B cell (primary cell): Measurements from ENCODE around the gene EXD2. TPM values are rescaled to one million over a fixed set of nuclear protein-coding genes. Genes with fewer than 3 reads are reported as not detected.

Experiments used
- ATAC-seq: fragments of 200-7000 bp; cut with Tn5 transposase; one replicate; pipeline ENCODE4 v1.10.0; 2021; ENCODE audit warnings: low read depth, mild to moderate bottlenecking, moderate number of reproducible peaks, moderate library complexity
- CTCF ChIA-PET: fragments of 350-600 bp; sonication (Branson Sonifier 250); formaldehyde crosslinking; loops from one replicate; lab custom pipeline; 2021; ENCODE audit warnings: antibody characterized with exemption, inconsistent platforms; lab: Charles Lee
- POLR2A ChIA-PET: fragments of 350-600 bp; sonication (Branson Sonifier 250); formaldehyde crosslinking; loops from one replicate; lab custom pipeline; 2021; ENCODE audit warnings: antibody characterized with exemption; lab: Charles Lee
- DNase-seq: peaks from one replicate; pipeline ENCODE4 v3.0.0; 2013
- H2AFZ ChIP-seq: 2 replicates; pipeline ENCODE4 v1.6.1; 2012; ENCODE audit warnings: mild to moderate bottlenecking, low read depth, low read length; ENCODE audit not compliant: insufficient read depth, poor library complexity, severe bottlenecking
- H3K27ac ChIP-seq, 2 donors: 1 replicate in 1 of 2; 2 replicates in 1 of 2; pipeline ENCODE4 v1.5.1; 2012 to 2013; ENCODE audit warnings: low read length in 2 of 2, mild to moderate bottlenecking in 2 of 2, moderate library complexity in 1 of 2
- H3K27me3 ChIP-seq, 4 experiments: fragments of 200-600 bp in 1 of 4; sonication (generic) in 1 of 4; replicated peaks in 1 of 4; 1 replicate in 2 of 4; 2 replicates in 2 of 4; pipeline versions ENCODE4 v1.6.1 to v1.7.0; 2013 to 2016; ENCODE audit warnings: low read length in 3 of 4, mild to moderate bottlenecking in 2 of 4, mixed read lengths in 1 of 4, moderate library complexity in 1 of 4; ENCODE audit not compliant: insufficient read depth in 4 of 4, control insufficient read depth in 3 of 4; ENCODE audit errors: control extremely low read depth in 1 of 4
- H3K36me3 ChIP-seq, 2 experiments: replicated peaks in 1 of 2; 1 replicate in 1 of 2; 2 replicates in 1 of 2; pipeline versions ENCODE4 v1.6.1 to v1.7.1; 2013; ENCODE audit warnings: low read length in 1 of 2; ENCODE audit not compliant: insufficient read depth in 2 of 2, control insufficient read depth in 1 of 2; ENCODE audit errors: control extremely low read depth in 1 of 2, extremely low read depth in 1 of 2
- H3K4me1 ChIP-seq, 2 donors: fragments of 200-600 bp in 1 of 2; sonication (generic) in 1 of 2; 1 replicate in 1 of 2; 2 replicates in 1 of 2; pipeline versions ENCODE4 v1.5.1 to v1.6.1; 2013 to 2017; ENCODE audit warnings: low read length in 2 of 2; ENCODE audit not compliant: control insufficient read depth in 2 of 2, insufficient read depth in 2 of 2
- H3K4me2 ChIP-seq: replicated peaks from 2 replicates; pipeline ENCODE3; 2012; ENCODE audit warnings: mild to moderate bottlenecking, low read depth, low read length; ENCODE audit not compliant: poor library complexity, severe bottlenecking
- H3K4me3 ChIP-seq, 5 experiments: fragments of 200-600 bp in 1 of 5; sonication (generic) in 1 of 5; 1 replicate in 3 of 5; 2 replicates in 2 of 5; pipeline versions ENCODE4 v1.5.1 to v1.7.0; 2011 to 2016; ENCODE audit warnings: low read length in 4 of 5, mild to moderate bottlenecking in 4 of 5, low read depth in 2 of 5, control low read depth in 1 of 5, moderate library complexity in 1 of 5; ENCODE audit not compliant: insufficient read depth in 1 of 5; ENCODE audit errors: control extremely low read depth in 1 of 5, extremely low read depth in 1 of 5
- H3K79me2 ChIP-seq: fragments of 200-600 bp; sonication (generic); one replicate; pipeline ENCODE4 v1.6.0; 2016; ENCODE audit warnings: low read length; ENCODE audit not compliant: control insufficient read depth, insufficient read depth
- H3K9ac ChIP-seq: fragments of 200-600 bp; sonication (generic); 2 replicates; pipeline ENCODE4 v1.6.1; 2017; ENCODE audit warnings: mild to moderate bottlenecking, low read length, moderate library complexity
- H3K9me3 ChIP-seq, 3 donors: one replicate each; pipeline versions ENCODE4 v1.6.1 to v1.7.1; 2013; ENCODE audit warnings: low read length in 2 of 3; ENCODE audit not compliant: control insufficient read depth in 2 of 3, insufficient read depth in 1 of 3; ENCODE audit errors: control extremely low read depth in 1 of 3
- H4K20me1 ChIP-seq: 2 replicates; pipeline ENCODE4 v1.6.0; 2012; ENCODE audit warnings: mild to moderate bottlenecking, low read length; ENCODE audit not compliant: insufficient read depth, control insufficient read depth, poor library complexity, severe bottlenecking
- H3K27ac Mint-ChIP-seq: one replicate; pipeline ENCODE4 v1.8.0; 2021; ENCODE audit warnings: mixed read lengths
- H3K27me3 Mint-ChIP-seq: one replicate; pipeline ENCODE4 v1.8.0; 2021; ENCODE audit warnings: mixed read lengths
- H3K4me1 Mint-ChIP-seq: one replicate; pipeline ENCODE4 v1.8.0; 2021; ENCODE audit warnings: mixed read lengths
- H3K4me3 Mint-ChIP-seq: one replicate; pipeline ENCODE4 v1.8.0; 2021; ENCODE audit warnings: mixed read lengths
- H3K9me3 Mint-ChIP-seq: one replicate; pipeline ENCODE4 v1.8.0; 2022; ENCODE audit warnings: mixed read lengths; ENCODE audit not compliant: insufficient read depth
- EZH2 ChIP-seq: IDR thresholded peaks from 2 replicates; pipeline ENCODE4 v1.6.1; 2012; ENCODE audit warnings: borderline replicate concordance, low read depth, mild to moderate bottlenecking, moderate library complexity, low read length; ENCODE audit not compliant: insufficient read depth, poor library complexity, severe bottlenecking
- WGBS: methylation state at CpG from one replicate; pipeline ENCODE4 v1.1.5; 2013; ENCODE audit warnings: missing lambda C conversion rate; ENCODE audit not compliant: insufficient coverage; 5-methylcytosine and 5-hydroxymethylcytosine counted together
- intact Hi-C: fragments of 100-400 bp; cut with micrococcal nuclease; formaldehyde crosslinking; loops from one replicate; pipeline ENCODE4 v1.10.0; 2022
- polyA plus RNA-seq: library from polyadenylated mRNA; depleted of rRNA; stranded (reverse); fragments of >200 nt; gene quantifications from 2 replicates; pipeline ENCODE4 v1.2.3, GENCODE V29; 2012
- total RNA-seq, 2 donors: library from RNA; stranded (reverse); fragments of 120-200 nt in 1 of 2; gene quantifications; 1 replicate in 1 of 2; 2 replicates in 1 of 2; pipeline versions ENCODE4 v1.2.3 to v1.2.4, GENCODE V29; 2013 to 2022
- TF ChIP-seq, protein P1 (sequence below): fragments of 200-600 bp; IDR thresholded peaks from one replicate; pipeline ENCODE4 v1.8.0; 2022; ENCODE audit warnings: antibody characterized with exemption, mild to moderate bottlenecking

EXD2 gene
- total and polyA plus RNA-seq, 2 donors (not counting 1 experiment from before 2014, with no cell fraction given), result 3.6 to 10.0 TPM

DNA sequence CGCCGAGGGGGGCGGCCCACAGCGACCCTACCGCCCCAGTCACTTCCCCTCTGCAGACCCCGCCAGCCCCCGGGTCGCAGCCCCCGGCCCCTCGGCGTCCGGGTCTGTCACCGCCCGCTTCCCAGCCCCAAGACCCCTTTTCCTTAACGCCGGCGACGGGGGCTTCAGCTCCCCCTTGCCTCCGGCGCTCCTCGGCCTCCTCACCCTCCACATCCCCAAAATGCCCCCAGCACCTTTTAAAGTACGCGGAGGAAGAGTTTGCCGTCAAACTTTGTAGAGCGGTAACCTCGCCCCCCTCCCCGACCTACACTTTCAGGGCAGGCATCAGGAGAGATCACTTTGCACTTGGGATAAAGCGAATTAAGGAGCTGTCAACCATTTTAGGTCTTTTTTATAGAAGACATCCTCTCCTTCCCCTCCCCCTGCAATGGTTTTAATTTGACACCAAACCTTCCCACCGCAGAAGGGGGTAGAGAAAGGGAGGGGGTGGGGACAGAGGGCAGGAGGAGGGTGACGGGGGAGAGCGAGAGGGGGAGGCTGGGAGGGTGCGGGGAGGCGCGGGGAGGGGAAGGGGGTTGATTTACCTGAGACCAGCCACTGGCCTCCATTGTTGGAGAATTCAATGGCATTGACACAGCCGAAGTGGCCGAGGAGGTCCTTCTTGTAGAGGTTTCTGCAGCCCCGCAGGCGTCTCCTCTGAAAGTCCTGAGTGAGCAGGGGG, 39.0 kb upstream of the EXD2 start:
- Histone ChIP-seq H3K4me3 (peak overlapping the region; percentile 67 to 94 (median 92)), H3K9me3 (no peaks in the 10 kb centered on the region), H3K4me1 (peaks cover 9 to 21% of the 10 kb centered on the region in 2 donors), H3K27ac (peak overlapping the region; percentile 80 to 88), H3K36me3 (peaks cover 3 to 10% of the 10 kb centered on the region in 2 experiments), H3K79me2 (peaks cover 48% of the 10 kb centered on the region), H3K9ac (peak overlapping the region; percentile 92), H3K4me2 (peak overlapping the region; percentile 98), H2AFZ (peak overlapping the region; percentile 91), H4K20me1 (peaks cover 41% of the 10 kb centered on the region), H3K27me3 (no peaks in the 10 kb centered on the region)
- no peak for TF ChIP-seq EZH2
- TF ChIP-seq, protein P1, sequence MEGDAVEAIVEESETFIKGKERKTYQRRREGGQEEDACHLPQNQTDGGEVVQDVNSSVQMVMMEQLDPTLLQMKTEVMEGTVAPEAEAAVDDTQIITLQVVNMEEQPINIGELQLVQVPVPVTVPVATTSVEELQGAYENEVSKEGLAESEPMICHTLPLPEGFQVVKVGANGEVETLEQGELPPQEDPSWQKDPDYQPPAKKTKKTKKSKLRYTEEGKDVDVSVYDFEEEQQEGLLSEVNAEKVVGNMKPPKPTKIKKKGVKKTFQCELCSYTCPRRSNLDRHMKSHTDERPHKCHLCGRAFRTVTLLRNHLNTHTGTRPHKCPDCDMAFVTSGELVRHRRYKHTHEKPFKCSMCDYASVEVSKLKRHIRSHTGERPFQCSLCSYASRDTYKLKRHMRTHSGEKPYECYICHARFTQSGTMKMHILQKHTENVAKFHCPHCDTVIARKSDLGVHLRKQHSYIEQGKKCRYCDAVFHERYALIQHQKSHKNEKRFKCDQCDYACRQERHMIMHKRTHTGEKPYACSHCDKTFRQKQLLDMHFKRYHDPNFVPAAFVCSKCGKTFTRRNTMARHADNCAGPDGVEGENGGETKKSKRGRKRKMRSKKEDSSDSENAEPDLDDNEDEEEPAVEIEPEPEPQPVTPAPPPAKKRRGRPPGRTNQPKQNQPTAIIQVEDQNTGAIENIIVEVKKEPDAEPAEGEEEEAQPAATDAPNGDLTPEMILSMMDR, result no peak
- under 1% methylated on average over 32 of the region's 38 CpGs for WGBS
- ATAC-seq (peak; percentile 12), DNase-seq (no peak)
- CTCF ChIA-PET, result interaction anchor here (0.9 to 2.4 kb wide), 5 partner anchors 20 to 1209 kb away, joined by 3 to 15 read pairs (median 4); partner anchors contain the start of gene EXD2
- peaks cover 37% of the 10 kb centered on the region for H3K4me1 Mint-ChIP-seq
- H3K9me3 Mint-ChIP-seq, result no peaks in the 10 kb centered on the region
- no peaks in the 10 kb centered on the region for H3K27me3 Mint-ChIP-seq
- peak overlapping the region; percentile 95 for H3K27ac Mint-ChIP-seq
- POLR2A ChIA-PET, result interaction anchor here (0.6 to 0.7 kb wide), 2 partner anchors 40 to 93 kb away, joined by 3 to 4 read pairs; no protein-coding TSS in a partner anchor
- intact Hi-C loops, result loop anchor here (2.0 to 5.0 kb wide), 2 partner anchors 1336 to 1790 kb away; partner anchors contain the start of genes EIF2S1 and ZFYVE26
- H3K4me3 Mint-ChIP-seq, result peak overlapping the region; percentile 89

DNA sequence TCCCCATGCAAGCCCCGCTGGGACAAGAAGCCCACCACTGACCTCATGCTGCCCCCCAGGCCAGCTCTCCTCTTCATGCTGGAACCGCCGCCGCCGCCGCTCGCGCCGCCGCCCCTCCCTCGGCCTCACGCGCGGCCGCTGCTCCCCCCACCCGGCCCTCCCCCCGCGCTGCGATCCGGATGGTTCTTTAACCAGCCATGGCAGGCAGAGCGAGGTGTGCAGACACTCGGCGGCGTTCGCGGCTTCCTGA, 38.5 kb upstream of the EXD2 start, which contains the start of gene DCAF5:
Gene DCAF5 (minus strand): TSS at position 218 of the 250 bp plus-strand sequence. CDS start 141 bp downstream, at position 77.
- Mint-ChIP-seq H3K4me1 (peaks cover 33% of the 10 kb centered on the region), H3K27me3 (peaks cover 1% of the 10 kb centered on the region), H3K27ac (peak within 1 kb of the TSS; percentile 95), H3K9me3 (no peaks in the 10 kb centered on the region), H3K4me3 (peak within 1 kb of the TSS; percentile 89)
- H2AFZ ChIP-seq, result peak within 1 kb of the TSS; percentile 91
- H4K20me1 ChIP-seq, result peaks cover 36% of the 10 kb centered on the region
- H3K9me3 ChIP-seq, result no peaks in the 10 kb centered on the region
- intact Hi-C loops, result loop anchor here (1.0 to 5.0 kb wide), 5 partner anchors 38 to 1791 kb away; partner anchors contain the start of genes EIF2S1, ERH, EXD2 and SLC39A9
- peaks cover 3 to 9% of the 10 kb centered on the region in 2 experiments for H3K36me3 ChIP-seq
- CTCF ChIA-PET, result interaction anchor here (2.2 to 2.4 kb wide), 2 partner anchors 23 to 39 kb away, joined by 7 to 15 read pairs; partner anchors contain the start of gene EXD2
- TF ChIP-seq, protein P1, result no peak
- no peak for TF ChIP-seq EZH2
- DNase-seq (peak; percentile 95), ATAC-seq (no peak)
- peak within 1 kb of the TSS; percentile 80 to 88 for H3K27ac ChIP-seq
- H3K9ac ChIP-seq, result peak within 1 kb of the TSS; percentile 92
- no peaks in the 10 kb centered on the region for H3K27me3 ChIP-seq
- POLR2A ChIA-PET, result no interaction called here
- peaks cover 43% of the 10 kb centered on the region for H3K79me2 ChIP-seq
- WGBS, result under 1% methylated on average over 26 of the region's 26 CpGs
- peak within 1 kb of the TSS; percentile 67 to 94 (median 92) for H3K4me3 ChIP-seq
- H3K4me2 ChIP-seq, result peak within 1 kb of the TSS; percentile 98
- peaks cover 9 to 21% of the 10 kb centered on the region in 2 donors for H3K4me1 ChIP-seq
